Subcutaneous adipose tissue (tissue), 4 donors: ENCODE measurements around the gene PAQR5. TPM values are rescaled to one million over a fixed set of nuclear protein-coding genes. Genes with fewer than 3 reads are reported as not detected.

Experiments
- CTCF ChIP-seq: fragments of 450-650 bp; IDR thresholded peaks from one replicate; pipeline ENCODE4 v1.5.1; 2016; ENCODE audit warnings: low read depth, mild to moderate bottlenecking, control low read depth, antibody characterized with exemption, moderate library complexity
- total RNA-seq, 4 donors: library from RNA; depleted of rRNA; stranded (reverse); fragments of >200 nt; gene quantifications; one replicate each; pipeline ENCODE4 v1.1.0, GENCODE V29; 2016

PAQR5 gene
- total RNA-seq, 4 donors from 2014 or later = 0.38 to 23.5 (median 2.2) TPM

- TF ChIP-seq CTCF = no peak
Observed at GRCh38 chr15:69403594-69403993, 104.9 kb downstream of the PAQR5 start.

- no peak for TF ChIP-seq CTCF
Observed at GRCh38 chr15:69405110-69405509, 106.4 kb downstream of the PAQR5 start.

- TF ChIP-seq CTCF = no peak
Observed at GRCh38 chr15:69407719-69408400, 109.1 kb downstream of the PAQR5 start.

GRCh38 chr15:69408841-69409240, 110.1 kb downstream of the PAQR5 start:
- TF ChIP-seq CTCF = no peak

- no peak for TF ChIP-seq CTCF
Observed at GRCh38 chr15:69410248-69410874, 111.6 kb downstream of the PAQR5 start.

GRCh38 chr15:69412274-69412673, 113.6 kb downstream of the PAQR5 start:
- TF ChIP-seq CTCF = no peak

- TF ChIP-seq CTCF = no peak
Observed at GRCh38 chr15:69412701-69413100, 114.0 kb downstream of the PAQR5 start.
